ENCODE measurements around the gene ERGIC3. TPM values are rescaled to one million over a fixed set of nuclear protein-coding genes. Genes with fewer than 3 reads are reported as not detected.
"Not testable (repeated sequence)": the region's sequence is repeated elsewhere in the genome, so short reads cannot be mapped to it uniquely, and the experiment has no call there.

The ERGIC3 gene
- total RNA-seq, 4 donors from 2014 or later = 124 to 310 (median 195) TPM

GRCh38 chr20:35511814-35512420, 30.0 kb upstream of the ERGIC3 start:
- Histone ChIP-seq H3K4me1 (no peaks in the 10 kb centered on the region), H3K27ac (no peak overlapping the region), H3K36me3 (no peaks in the 10 kb centered on the region), H3K27me3 (no peaks in the 10 kb centered on the region), H3K9me3 (no peaks in the 10 kb centered on the region), H3K4me3 (no peak overlapping the region)
- no peak for DNase-seq
- TF ChIP-seq CTCF (IDR thresholded peaks at IDR 0.05) (peak; percentile 21 to 65 (median 48)), POLR2A (IDR thresholded peaks at IDR 0.05) (no peak)
- intact Hi-C loops (cut with DNase I; ENCODE audit: low total_unique reads) = no loop called here

- Histone ChIP-seq H3K4me3 (no peak overlapping the region), H3K9me3 (no peaks in the 10 kb centered on the region), H3K27ac (no peak overlapping the region), H3K36me3 (no peaks in the 10 kb centered on the region), H3K27me3 (no peaks in the 10 kb centered on the region), H3K4me1 (no peaks in the 10 kb centered on the region)
- intact Hi-C loops (cut with DNase I; ENCODE audit: low total_unique reads) = no loop called here
- no peak for DNase-seq
- TF ChIP-seq CTCF (IDR thresholded peaks at IDR 0.05) (no peak), POLR2A (IDR thresholded peaks at IDR 0.05) (no peak)
Observed at GRCh38 chr20:35514371-35514932, 27.4 kb upstream of the ERGIC3 start.

- Histone ChIP-seq H3K4me3 (no peak overlapping the region), H3K27ac (no peak overlapping the region), H3K36me3 (no peaks in the 10 kb centered on the region), H3K27me3 (no peaks in the 10 kb centered on the region), H3K9me3 (no peaks in the 10 kb centered on the region), H3K4me1 (no peaks in the 10 kb centered on the region)
- DNase-seq = no peak
- intact Hi-C loops (cut with DNase I; ENCODE audit: low total_unique reads) = no loop called here
- TF ChIP-seq CTCF (IDR thresholded peaks at IDR 0.05) (no peak), POLR2A (IDR thresholded peaks at IDR 0.05) (no peak)
Observed at GRCh38 chr20:35515341-35515740, 26.5 kb upstream of the ERGIC3 start.

GRCh38 chr20:35515949-35516645, 25.8 kb upstream of the ERGIC3 start:
- no peak for TF ChIP-seq CTCF (IDR thresholded peaks at IDR 0.05)
- no peak for TF ChIP-seq POLR2A (IDR thresholded peaks at IDR 0.05)
- intact Hi-C loops (cut with DNase I; ENCODE audit: low total_unique reads) = no loop called here
- Histone ChIP-seq H3K4me3 (no peak overlapping the region), H3K27ac (no peak overlapping the region), H3K27me3 (no peaks in the 10 kb centered on the region), H3K36me3 (no peaks in the 10 kb centered on the region), H3K4me1 (no peaks in the 10 kb centered on the region), H3K9me3 (no peaks in the 10 kb centered on the region)
- DNase-seq = no peak

- no peaks in the 10 kb centered on the region for H3K27me3 ChIP-seq
- no peak for DNase-seq
- intact Hi-C loops (cut with DNase I; ENCODE audit: low total_unique reads) = no loop called here
Observed at GRCh38 chr20:35517125-35517524, 24.8 kb upstream of the ERGIC3 start.

GRCh38 chr20:35517767-35518166, 24.1 kb upstream of the ERGIC3 start:
- H3K27me3 ChIP-seq; intact Hi-C loops (cut with DNase I; ENCODE audit: low total_unique reads); DNase-seq; H3K9me3 ChIP-seq; H3K36me3 ChIP-seq; H3K4me1 ChIP-seq; H3K27ac ChIP-seq; H3K4me3 ChIP-seq: not testable (repeated sequence)

More at GRCh38 chr20:35517125-35517524, 24.8 kb upstream of the ERGIC3 start:
- H3K4me3 ChIP-seq = no peak overlapping the region
- no peaks in the 10 kb centered on the region for H3K36me3 ChIP-seq
- H3K9me3 ChIP-seq = no peaks in the 10 kb centered on the region
- TF ChIP-seq POLR2A (IDR thresholded peaks at IDR 0.05) = no peak
- no peak for TF ChIP-seq CTCF (IDR thresholded peaks at IDR 0.05)
- no peak overlapping the region for H3K27ac ChIP-seq
- no peaks in the 10 kb centered on the region for H3K4me1 ChIP-seq
